GM18907 (cell line): ENCODE measurements around the gene RAB30.
"Not testable (repeated sequence)": the region's sequence is repeated elsewhere in the genome, so short reads cannot be mapped to it uniquely, and the experiment has no call there.

Experiments
- ATAC-seq: cut with Tn5 transposase; IDR thresholded peaks from one replicate; pipeline ENCODE4 v1.9.1; 2021; ENCODE audit warnings: mild to moderate bottlenecking, moderate library complexity; ENCODE audit not compliant: unreplicated experiment

The RAB30 gene

DNA sequence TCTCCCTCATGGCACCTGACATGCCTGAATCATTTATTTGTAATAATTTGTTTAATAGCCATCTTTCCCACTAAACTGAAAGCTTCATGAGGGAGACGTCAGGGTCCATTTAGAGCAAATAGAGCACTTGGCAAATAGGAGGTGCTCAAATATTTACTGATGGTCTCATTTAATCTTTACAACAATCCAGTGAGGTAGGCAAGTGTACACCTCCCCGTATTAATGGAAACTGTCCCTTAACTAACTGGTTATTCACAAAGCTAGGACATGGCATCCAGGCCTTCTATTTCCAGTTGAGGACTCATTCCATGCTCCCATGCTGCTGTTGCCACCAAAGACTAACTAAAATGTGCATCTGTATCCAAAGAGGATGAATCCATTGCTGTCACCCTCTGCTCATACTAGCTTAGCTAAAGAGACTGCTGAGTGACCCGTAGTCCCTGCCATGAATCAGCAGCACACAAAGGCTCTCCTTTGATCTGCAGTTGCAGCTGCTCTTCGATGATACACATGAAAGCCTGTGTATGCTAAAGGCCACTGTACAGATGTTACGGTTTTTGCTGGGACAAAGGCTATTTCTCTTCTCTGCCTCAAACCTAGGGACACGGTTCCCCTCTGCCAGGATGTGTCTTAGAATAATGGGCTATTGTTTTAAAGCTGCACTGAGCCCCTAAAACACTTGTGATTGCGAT, 82.6 kb downstream of the RAB30 start:
- ATAC-seq = no peak

DNA sequence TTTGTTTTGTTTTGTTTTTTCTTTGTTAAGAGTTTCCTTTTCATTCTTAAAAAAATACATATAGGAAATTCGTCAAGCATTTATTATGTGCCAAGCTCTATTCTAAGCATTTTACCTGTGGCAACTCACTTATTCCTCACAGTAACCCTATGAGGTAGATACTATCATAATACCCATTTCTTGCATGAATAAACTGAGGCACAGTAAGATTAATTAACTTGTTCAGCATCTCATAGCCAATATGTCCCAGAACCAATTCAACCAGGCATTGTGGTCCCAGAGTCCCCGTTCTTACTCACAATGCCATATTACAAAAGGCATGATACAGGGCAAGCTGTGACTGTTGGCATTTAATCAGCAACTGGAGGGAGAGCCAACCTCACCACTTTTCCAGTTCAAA, 83.7 kb downstream of the RAB30 start:
- ATAC-seq = no peak

DNA sequence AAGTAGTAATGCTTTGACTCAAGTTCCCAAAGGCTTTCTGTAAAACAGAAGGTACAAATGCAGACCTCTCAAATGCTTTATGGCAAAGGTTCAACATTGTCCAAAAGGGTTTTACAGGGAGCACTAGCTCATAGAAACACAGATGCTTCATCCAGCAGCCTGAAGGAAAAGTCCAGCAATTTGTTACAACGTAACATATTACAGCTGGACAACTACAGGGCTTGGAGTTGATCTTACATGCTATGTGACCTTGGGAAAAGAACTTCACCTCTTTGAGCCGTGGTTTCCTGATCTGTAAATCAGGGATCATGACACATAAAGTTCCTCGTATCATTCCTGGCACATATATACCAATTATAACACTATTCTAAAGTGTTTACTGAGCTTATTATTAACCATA, 85.3 kb downstream of the RAB30 start:
- ATAC-seq = no peak

DNA sequence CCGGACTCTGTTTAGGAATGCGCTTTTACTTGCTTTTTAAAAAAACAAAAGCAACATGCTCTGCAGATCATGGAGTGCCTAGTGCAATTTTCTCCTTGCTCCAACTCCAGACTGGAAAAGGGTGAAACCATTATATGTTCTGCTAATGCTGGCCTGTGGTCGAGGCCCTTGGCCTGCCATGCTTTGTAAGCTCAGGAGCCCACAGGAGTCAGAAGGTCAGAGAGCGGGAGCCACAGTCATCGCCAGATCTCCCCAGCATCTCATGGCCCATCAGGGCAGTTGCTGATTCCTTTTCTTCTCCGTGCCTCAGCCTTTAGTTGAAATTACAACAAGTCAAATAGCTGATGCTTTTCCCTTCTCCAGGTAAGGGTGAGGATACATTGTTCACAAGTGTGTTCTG, 89.8 kb downstream of the RAB30 start:
- no peak for ATAC-seq

DNA sequence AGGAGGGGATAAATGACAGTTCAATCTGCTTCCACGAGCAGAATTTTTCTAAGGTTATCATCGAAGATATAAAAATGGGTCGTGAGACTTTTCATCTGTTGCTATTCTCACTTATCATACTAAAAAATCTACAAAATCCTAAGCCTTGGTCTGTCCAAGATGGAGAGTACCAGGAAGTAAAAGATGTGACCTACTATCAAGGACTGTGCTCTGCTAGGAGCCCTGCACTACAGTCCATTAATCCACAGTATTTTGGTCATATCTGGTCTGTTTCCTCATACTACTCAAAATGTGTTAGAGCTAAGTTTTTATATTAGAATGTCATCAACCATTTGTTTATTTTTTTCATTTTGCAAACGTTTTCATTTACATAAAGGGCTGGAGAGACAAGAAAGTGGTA, 90.8 kb downstream of the RAB30 start:
- ATAC-seq = no peak

DNA sequence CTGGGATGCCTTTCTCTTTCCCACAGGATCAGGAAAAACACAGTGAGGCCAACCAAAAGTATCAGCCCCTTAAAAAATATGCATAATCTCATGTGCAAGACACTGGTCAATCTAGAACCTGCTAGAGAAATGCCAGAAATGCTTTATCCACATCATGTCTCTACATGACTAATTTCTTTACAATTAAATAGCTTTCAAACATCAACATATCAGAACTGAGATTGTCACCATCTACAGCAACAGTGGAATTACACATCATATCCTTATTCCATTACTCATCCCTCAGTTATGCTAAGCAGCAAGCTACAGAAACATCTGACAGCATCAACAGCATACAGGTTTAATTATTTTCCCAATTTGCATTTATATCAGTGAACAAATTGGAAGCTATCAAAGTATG, 91.4 kb downstream of the RAB30 start:
- no peak for ATAC-seq

DNA sequence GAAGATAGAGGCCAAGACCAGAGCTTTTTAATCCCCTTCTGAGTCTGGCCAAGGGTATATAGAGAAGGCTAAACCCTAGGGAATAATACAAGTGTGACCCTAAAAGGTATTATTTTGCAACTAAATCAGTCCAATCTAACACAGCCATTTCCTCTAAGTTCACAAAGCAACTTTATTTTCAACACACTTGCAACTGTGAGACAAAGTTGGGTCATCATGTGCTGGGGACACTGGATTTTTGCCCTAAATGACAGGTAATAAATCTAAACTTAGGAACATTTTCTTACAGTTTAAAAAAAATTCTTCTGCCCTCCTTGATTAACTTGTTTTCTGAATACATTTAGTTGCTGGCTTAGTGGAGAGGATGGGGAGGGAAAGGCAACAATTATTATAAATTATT, 91.9 kb downstream of the RAB30 start:
- ATAC-seq = no peak

DNA sequence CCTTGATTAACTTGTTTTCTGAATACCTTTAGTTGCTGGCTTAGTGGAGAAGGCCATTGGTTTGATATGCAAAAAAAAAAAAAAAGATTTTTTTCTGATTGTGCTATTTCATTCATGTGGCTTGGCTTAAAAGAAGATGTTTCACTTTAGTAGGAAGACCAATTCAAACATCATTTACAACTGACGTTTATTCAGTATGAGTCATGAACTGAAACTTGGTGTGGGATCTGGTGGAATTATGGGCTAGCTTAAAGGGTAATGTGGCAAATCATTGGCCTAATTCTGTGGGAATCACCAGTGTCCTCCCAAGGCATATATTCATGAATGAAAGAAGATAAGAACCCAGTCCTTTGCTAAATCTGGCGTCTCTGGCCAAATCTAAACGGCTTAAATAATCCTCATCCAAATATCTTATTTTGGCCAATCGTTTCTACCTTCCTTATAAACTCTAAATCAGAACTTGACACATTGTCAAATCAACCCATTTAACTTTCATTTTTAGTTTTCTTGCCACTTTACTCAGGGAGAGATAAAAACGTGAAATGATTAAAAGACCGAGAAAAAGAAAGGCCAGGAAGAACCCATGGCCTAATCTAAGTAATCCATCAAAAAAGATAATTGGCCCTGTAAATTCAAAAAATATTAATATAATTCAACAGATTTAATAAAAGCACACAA, 93.1 kb downstream of the RAB30 start:
- peak; percentile 64 for ATAC-seq

DNA sequence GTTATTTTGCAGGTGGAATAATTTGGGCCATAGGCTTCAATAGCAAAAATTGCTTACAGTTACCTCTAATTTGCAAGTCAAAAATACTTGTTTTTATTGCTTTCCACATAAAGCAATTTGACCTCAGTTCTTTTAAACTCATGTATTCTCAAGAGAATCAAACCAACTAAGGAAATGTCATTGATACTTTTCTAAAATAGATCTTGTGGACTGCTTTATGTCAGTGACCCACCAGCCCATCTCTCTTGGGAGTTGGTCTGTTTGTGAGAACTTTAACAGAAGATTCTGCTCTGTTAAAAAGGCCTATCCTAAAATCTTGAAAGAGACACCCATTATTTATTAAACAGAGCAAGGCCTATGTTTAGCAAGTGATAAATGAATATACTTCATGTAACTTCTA, 94.9 kb downstream of the RAB30 start:
- ATAC-seq = no peak

DNA sequence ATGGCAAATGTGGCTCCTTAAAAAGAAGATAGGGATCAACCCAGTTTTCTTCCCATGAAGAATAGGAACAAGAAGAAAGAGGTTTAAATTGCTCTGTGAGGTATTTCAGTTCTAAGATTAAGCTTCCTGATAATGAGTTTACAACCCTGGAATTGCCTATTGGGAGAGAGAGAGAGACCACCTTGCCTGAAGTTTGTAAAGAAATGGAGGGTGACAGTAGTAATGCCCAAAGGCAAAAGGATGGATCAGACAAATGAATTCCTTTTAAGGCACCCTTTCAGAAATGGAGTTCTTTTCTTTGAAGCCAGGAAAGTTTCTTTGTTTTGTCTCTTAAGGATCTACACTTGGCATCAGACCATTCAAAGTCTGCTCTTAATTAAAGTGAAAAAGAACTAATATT, 95.8 kb downstream of the RAB30 start:
- ATAC-seq = no peak

DNA sequence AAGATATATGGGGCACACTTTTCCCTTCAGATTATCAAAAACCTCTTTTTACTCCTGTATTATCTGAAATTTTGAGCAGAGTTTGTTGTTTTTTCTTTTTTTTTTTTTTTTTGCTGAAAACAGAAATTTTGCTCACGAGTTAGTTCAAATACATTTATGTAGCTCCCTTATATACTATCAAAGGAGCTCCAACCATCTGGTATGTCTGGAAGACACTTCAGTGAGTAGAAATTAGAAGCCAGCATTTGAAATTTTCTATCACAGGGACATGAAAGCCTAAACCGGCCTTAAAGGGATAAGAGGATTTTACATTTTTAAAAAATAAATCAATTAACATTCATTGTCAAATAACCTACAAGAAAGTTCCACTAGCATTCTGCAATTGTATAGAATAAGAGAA, 96.8 kb downstream of the RAB30 start:
- ATAC-seq = no peak

DNA sequence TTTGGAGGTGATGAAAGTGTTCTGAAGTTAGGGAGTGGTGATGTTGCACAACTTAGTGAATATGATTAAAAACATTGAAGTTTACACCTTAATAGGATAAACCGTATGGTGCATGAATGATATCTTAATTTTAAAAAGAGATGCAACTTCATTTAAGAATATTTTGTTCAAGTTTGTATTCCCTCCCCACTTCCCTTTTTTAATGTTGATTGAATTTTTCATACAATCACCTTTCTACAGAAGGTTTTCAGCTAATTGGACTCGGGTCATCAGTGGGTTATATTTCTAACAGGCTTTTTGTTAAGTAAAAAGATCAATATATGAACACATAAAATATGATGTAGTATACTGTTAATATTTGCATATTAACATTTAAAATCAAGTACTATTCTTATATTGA, 97.6 kb downstream of the RAB30 start:
- no peak for ATAC-seq

DNA sequence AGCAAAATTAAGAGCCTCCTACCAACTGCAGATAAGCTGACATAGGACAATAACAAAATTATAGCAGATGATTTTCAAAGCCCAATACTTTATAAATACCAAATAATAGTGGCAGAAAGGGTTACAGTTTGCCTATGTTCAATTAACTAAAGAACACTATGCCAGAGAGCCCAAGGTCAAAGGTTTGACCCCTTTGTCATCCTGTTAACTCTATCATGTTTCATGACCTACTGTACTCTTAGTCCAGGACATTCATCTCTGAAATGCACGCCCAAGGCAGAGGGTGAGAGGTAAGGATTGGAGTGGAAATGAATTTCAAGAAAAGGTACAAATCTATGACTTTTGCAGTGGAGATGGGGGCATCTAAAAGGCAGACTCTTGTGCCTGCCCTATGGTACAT, 99.6 kb downstream of the RAB30 start:
- ATAC-seq = no peak

DNA sequence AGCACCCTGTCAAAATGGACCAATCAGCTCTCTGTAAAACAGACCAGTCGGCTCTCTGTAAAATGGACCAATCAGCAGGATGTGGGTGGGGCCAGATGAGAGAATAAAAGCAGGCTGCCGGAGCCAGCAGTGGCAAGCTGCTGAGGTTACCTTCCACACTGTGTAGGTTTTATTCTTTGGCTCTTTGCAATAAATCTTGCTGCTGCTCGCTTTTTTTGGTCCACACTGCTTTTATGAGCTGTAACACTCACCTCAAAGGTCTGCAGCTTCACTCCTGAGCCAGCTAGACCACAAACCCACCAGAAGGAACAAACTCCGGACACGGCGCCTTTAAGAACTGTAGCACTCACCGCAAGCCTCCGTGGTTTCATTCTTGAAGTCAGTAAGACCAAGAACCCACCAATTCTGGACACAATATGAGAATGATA, 100.2 kb downstream of the RAB30 start:
- ATAC-seq = peak; percentile 47

DNA sequence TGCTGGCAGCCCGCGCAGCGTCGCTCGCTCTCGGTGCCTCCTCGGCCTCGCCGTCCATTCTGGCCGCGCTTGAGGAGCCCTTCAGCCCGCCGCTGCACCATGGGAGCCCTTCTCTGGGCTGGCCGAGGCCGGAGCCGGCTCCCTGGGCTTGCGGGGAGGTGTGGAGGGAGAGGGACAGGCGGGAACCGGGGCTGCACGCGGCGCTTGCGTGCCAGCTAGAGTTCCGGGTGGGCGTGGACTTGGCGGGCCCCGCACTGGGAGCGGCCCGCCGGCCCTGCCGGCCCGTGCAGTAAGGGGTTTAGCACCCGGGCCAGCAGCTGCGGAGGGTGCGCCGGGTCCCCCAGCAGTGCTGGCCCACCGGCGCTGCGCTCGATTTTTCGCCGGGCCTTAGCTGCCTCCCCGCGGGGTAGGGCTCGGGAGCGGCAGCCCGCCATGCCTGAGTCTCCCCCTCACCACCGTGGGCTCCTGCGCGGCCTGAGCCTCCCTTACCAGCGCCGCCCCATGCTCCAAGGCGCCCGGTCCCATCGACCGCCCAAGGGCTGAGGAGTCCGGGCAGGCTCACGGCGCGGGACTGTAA, 101.1 kb downstream of the RAB30 start:
- not testable (repeated sequence) for ATAC-seq

DNA sequence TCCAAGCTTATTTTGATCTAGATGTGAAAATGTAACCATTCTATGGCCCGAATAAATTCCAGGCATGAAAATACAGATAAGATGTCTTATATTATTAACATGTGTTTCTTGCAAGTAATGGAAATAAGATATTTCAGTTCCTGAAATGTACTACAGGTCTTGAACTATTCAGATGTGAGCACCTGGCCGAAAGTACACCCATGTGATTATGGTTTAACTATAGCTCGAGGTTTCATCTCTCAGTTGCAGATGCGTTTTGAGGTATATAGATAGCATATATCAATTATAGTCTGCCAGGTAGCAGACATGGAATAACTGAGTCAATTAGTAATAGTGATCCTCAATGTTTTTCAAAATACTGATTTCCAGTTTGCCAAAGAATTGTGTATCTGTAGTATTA, 101.9 kb downstream of the RAB30 start:
- ATAC-seq = peak; percentile 94

DNA sequence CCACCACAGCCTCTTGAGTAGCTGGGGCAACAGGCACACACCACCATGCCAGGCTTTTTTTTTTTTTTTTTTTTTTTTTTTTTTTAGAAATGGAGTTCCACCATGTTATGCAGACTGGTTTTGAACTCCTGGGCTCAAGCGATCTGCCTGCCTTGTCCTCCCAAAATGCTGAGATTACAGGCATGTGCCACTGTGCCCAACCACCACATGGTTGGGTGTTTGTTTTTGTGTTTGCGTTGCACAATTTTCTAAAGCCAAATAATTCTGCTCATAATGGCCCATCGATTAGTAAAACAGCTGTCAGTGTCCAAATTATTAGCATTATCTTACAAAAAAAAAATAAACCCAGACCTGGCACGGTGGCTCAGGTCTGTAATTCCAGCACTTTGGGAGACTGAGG, 104.3 kb downstream of the RAB30 start:
- no peak for ATAC-seq

DNA sequence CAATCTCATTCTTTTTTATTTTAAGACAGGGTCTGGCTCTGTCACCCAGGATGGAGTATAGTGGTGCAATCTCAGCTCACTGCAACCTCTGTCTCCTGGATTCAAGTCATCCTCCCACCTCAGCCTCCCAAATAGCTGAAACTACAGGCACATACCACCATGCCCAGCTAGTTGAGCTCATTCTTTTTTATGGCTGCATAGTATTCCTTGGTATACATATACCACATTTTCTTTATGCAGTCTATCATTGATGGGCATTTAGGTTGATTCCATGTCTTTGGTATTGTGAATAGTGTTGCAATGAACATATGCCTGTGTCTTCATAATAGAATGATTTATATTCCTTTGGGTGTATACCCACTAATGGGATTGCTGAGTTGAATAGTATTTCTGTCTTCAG, 109.7 kb downstream of the RAB30 start:
- ATAC-seq = not testable (repeated sequence)

DNA sequence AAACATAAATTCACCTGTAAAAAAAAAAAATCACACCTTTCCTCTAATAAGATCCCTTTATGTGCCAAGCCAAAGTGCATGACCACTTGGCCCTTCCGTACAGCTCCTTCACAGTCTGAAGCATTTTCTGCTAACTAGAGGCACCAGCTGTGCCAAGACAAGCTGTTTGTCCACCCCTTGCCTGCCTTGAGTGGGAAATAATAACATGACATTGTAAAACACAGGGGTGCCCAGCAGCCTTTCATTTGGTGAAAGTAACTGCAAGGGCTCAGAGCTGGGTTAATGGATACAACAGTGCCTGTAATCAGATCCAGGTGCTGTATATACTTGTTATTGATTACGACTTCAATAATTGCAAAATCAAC, 110.9 kb downstream of the RAB30 start:
- peak; percentile 38 for ATAC-seq

DNA sequence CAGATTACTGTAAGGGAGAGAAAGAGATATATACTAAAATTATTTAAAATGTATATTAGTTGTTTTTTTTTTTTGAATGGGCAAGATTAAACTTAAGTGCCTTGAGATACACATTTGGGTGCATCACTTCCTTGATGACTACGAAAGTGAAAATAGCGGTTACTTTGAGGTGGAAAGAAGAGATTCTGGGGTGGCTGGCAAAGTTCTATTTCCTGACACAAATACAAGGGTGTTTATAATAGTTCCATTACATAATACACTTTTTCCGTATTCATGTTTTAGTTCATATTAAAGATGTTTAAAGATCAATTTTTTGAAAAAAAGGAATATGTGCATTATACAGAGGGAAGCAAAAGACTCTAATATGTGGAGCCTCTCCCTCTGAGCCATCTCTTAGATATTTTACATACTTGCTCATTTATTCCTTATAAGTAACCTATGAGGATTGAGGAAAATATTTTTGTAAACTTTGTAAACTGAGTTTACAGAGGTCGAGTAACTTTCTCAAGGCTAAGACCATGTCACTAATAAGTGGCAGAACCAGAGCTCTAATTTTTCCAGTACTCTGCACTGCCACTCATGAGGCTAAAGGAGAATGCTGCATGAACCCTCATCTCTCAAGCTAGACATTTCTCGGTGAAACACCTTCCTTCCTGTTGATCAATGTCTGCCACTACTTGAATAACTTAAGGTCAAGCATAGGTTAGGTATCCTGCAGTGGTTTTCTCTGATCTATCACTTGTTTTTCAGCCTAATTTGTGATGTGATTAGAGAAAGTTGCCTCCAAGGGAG, 111.5 kb downstream of the RAB30 start:
- peak; percentile 92 for ATAC-seq

DNA sequence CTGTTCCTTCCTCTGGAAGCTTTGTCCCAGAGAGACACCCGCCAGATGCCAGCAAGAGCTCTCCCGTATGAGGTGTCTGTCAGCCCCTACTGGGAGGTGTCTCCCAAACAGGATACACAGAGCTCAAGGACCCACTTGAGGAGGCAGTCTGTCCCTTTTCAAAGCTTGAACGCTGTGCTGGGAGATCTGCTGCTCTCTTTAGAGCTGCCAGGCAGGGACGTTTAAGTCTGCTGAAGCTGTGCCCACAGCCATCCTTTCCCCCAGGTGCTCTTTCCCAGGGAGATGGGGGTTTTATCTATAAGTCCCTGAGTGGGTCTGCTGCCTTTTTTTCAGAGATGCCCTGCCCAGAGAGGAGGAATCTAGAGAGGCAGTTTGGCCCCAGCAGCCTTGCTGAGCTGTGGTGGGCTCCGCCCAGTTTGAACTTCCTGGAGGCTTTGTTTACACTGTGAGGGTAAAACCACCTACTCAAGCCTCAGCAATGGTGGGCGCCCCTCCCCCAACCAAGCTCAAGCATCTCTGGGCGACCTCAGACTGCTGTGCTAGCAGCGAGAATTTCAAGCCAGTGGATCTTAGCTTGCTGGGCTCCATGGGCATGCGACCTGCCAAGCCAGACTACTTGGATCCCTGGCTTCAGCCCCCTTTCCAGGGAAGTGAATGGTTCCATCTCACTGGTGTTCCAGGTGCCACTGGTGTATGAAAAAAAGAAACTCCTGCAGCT, 115.8 kb downstream of the RAB30 start:
- ATAC-seq = not testable (repeated sequence)
